ENCODE results near the gene ACOXL. TPM values are rescaled to one million over a fixed set of nuclear protein-coding genes. Genes with fewer than 3 reads are reported as not detected.

The ACOXL gene
- total and polyA plus RNA-seq, 9 donors, result 0.17 to 0.31 (median 0.23) TPM; not detected in 4

DNA sequence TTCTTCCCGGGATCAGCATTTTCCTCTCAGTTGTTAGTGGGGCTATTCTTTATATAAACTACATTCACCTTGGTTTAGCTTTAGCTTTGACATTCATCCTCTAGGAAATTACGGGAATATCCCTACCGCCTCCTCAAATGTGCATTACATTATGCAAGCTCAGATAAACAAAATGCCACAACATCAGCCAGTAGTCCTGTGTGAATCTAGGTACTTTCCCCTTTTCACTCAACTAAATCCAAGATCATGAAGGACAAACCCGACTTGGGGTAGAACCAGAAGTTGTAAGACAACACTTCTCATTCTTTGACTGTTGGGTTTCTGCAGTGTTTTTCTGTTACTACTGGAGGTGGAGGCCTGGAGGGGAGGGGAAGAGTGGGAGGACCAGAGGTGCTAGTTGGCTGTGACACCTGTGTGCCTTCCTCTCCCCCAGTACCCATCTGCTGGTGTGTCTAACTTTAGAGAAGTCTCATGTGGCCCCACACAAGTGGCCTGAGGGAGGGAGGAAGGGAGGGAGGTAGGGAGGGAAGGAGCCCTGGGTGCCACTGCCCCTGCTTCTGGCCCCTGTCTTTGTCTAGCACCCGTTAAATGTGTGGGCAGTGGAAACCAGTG is 303.6 kb downstream of the ACOXL start:
- Histone ChIP-seq H3K4me3 (no peak overlapping the region), H3K27me3 (no peaks in the 10 kb centered on the region), H3K27ac (no peak overlapping the region), H3K9me3 (no peaks in the 10 kb centered on the region), H3K36me3 (no peaks in the 10 kb centered on the region), H3K4me1 (ENCODE audit: insufficient read depth) (no peaks in the 10 kb centered on the region)
- no peak for DNase-seq
- TF ChIP-seq POLR2A (IDR thresholded peaks at IDR 0.05) (no peak), EP300 (IDR thresholded peaks at IDR 0.05) (no peak), CTCF (IDR thresholded peaks at IDR 0.05) (no peak)
- intact Hi-C loops (cut with DNase I), result no loop called here
- 73 to 84% (median 83%) methylated on average over 5 of the region's 5 CpGs for WGBS, 3 donors

GRCh38 chr2:111037128-111037527 is 304.8 kb downstream of the ACOXL start:
- Histone ChIP-seq H3K27ac (no peak overlapping the region), H3K36me3 (no peaks in the 10 kb centered on the region), H3K4me1 (ENCODE audit: insufficient read depth) (no peaks in the 10 kb centered on the region), H3K4me3 (no peak overlapping the region), H3K27me3 (no peaks in the 10 kb centered on the region), H3K9me3 (no peaks in the 10 kb centered on the region)
- 86 to 94% (median 88%) methylated on average over 3 of the region's 3 CpGs for WGBS, 3 donors
- no peak for DNase-seq
- TF ChIP-seq POLR2A (IDR thresholded peaks at IDR 0.05) (no peak), CTCF (IDR thresholded peaks at IDR 0.05) (no peak), EP300 (IDR thresholded peaks at IDR 0.05) (no peak)
- intact Hi-C loops (cut with DNase I), result no loop called here

GRCh38 chr2:111039628-111040383 is 307.4 kb downstream of the ACOXL start:
- H3K9me3 ChIP-seq, result no peaks in the 10 kb centered on the region
- no peaks in the 10 kb centered on the region for H3K4me1 ChIP-seq (ENCODE audit: insufficient read depth)
- H3K27me3 ChIP-seq, result no peaks in the 10 kb centered on the region
- no peaks in the 10 kb centered on the region for H3K36me3 ChIP-seq
- no peak overlapping the region for H3K27ac ChIP-seq
- no peak for TF ChIP-seq CTCF (IDR thresholded peaks at IDR 0.05)
- TF ChIP-seq POLR2A (IDR thresholded peaks at IDR 0.05), result no peak
- no peak for TF ChIP-seq EP300 (IDR thresholded peaks at IDR 0.05)
- H3K4me3 ChIP-seq, result no peak overlapping the region
- no peak for DNase-seq
- intact Hi-C loops (cut with DNase I), result no loop called here
- 27 to 48% (median 31%) methylated on average over 5 of the region's 5 CpGs for WGBS, 3 donors

- no peak overlapping the region for H3K27ac ChIP-seq
- no peak for TF ChIP-seq POLR2A (IDR thresholded peaks at IDR 0.05)
- TF ChIP-seq EP300 (IDR thresholded peaks at IDR 0.05), result no peak
- no peak for TF ChIP-seq CTCF (IDR thresholded peaks at IDR 0.05)
- 79 to 86% (median 79%) methylated on average over 12 of the region's 12 CpGs for WGBS, 3 donors
- no peaks in the 10 kb centered on the region for H3K4me1 ChIP-seq (ENCODE audit: insufficient read depth)
- H3K27me3 ChIP-seq, result no peaks in the 10 kb centered on the region
- DNase-seq, result no peak
- no peaks in the 10 kb centered on the region for H3K9me3 ChIP-seq
- no peaks in the 10 kb centered on the region for H3K36me3 ChIP-seq
- no peak overlapping the region for H3K4me3 ChIP-seq
- intact Hi-C loops (cut with DNase I), result no loop called here
These were observed 309.2 kb downstream of the ACOXL start for GRCh38 chr2:111041398-111042202.

Data from ovary (tissue), 9 donors.